ENCODE results near the gene ANKRD13A. TPM values are rescaled to one million over a fixed set of nuclear protein-coding genes. Genes with fewer than 3 reads are reported as not detected.
A peak's percentile ranks its signal among the peaks of the same experiment; 100 is the strongest.

Gene ANKRD13A
- total RNA-seq, 1 donor from 2014 or later = 108 TPM

- H3K27me3 ChIP-seq = no peaks in the 10 kb centered on the region
- H3K9me3 ChIP-seq = no peaks in the 10 kb centered on the region
- no peaks in the 10 kb centered on the region for H3K36me3 ChIP-seq
- intact Hi-C loops (cut with DNase I) = no loop called here
- no peak for DNase-seq (ENCODE audit: extremely low spot score in 2 of 2)
- H3K4me1 ChIP-seq = peaks cover 74% of the 10 kb centered on the region
- TF ChIP-seq POLR2A (IDR thresholded peaks at IDR 0.05) (no peak), CTCF (IDR thresholded peaks at IDR 0.05) (no peak), POLR2AphosphoS5 (IDR thresholded peaks at IDR 0.05; ENCODE audit: insufficient read depth in 1 of 2, low read depth in 1 of 2) (no peak)
- H3K27ac ChIP-seq = no peak overlapping the region
- H3K4me3 ChIP-seq = no peak overlapping the region
Observed at GRCh38 chr12:109997393-109997792, 1.8 kb upstream of the ANKRD13A start.

GRCh38 chr12:109998241-109998903 is 858 bp upstream of the ANKRD13A start:
- no peaks in the 10 kb centered on the region for H3K9me3 ChIP-seq
- no peaks in the 10 kb centered on the region for H3K36me3 ChIP-seq
- TF ChIP-seq CTCF (IDR thresholded peaks at IDR 0.05) (no peak), POLR2A (IDR thresholded peaks at IDR 0.05) (no peak), POLR2AphosphoS5 (IDR thresholded peaks at IDR 0.05; ENCODE audit: insufficient read depth in 1 of 2, low read depth in 1 of 2) (no peak)
- H3K27me3 ChIP-seq = no peaks in the 10 kb centered on the region
- H3K4me1 ChIP-seq = peaks cover 73% of the 10 kb centered on the region
- intact Hi-C loops (cut with DNase I) = no loop called here
- DNase-seq (ENCODE audit: extremely low spot score in 2 of 2) = no peak
- H3K4me3 ChIP-seq = peak overlapping the region; percentile 99 to 100
- peak overlapping the region; percentile 82 for H3K27ac ChIP-seq

- Histone ChIP-seq H3K27ac (peak overlapping the region; percentile 82), H3K9me3 (no peaks in the 10 kb centered on the region), H3K27me3 (no peaks in the 10 kb centered on the region), H3K4me1 (peaks cover 62% of the 10 kb centered on the region), H3K4me3 (peak overlapping the region; percentile 99 to 100), H3K36me3 (no peaks in the 10 kb centered on the region)
- intact Hi-C loops (cut with DNase I) = no loop called here
- TF ChIP-seq CTCF (IDR thresholded peaks at IDR 0.05) (no peak), POLR2AphosphoS5 (IDR thresholded peaks at IDR 0.05; ENCODE audit: insufficient read depth in 1 of 2, low read depth in 1 of 2) (no peak), POLR2A (IDR thresholded peaks at IDR 0.05) (no peak)
- DNase-seq (ENCODE audit: extremely low spot score in 2 of 2) = no peak
Observed at GRCh38 chr12:109999649-109999971, 380 bp downstream of the ANKRD13A start.

- Histone ChIP-seq H3K4me3 (peak overlapping the region; percentile 99 to 100), H3K4me1 (peaks cover 58% of the 10 kb centered on the region), H3K36me3 (no peaks in the 10 kb centered on the region), H3K9me3 (no peaks in the 10 kb centered on the region), H3K27me3 (no peaks in the 10 kb centered on the region), H3K27ac (peak overlapping the region; percentile 82)
- intact Hi-C loops (cut with DNase I) = no loop called here
- TF ChIP-seq POLR2A (IDR thresholded peaks at IDR 0.05) (no peak), CTCF (IDR thresholded peaks at IDR 0.05) (no peak), POLR2AphosphoS5 (IDR thresholded peaks at IDR 0.05; ENCODE audit: insufficient read depth in 1 of 2, low read depth in 1 of 2) (no peak)
- no peak for DNase-seq (ENCODE audit: extremely low spot score in 2 of 2)
Observed at GRCh38 chr12:109999983-110000505, 814 bp downstream of the ANKRD13A start.

GRCh38 chr12:110001596-110001995 is 2.4 kb downstream of the ANKRD13A start:
- intact Hi-C loops (cut with DNase I) = no loop called here
- peaks cover 47% of the 10 kb centered on the region for H3K4me1 ChIP-seq
- no peak for TF ChIP-seq POLR2AphosphoS5 (IDR thresholded peaks at IDR 0.05; ENCODE audit: insufficient read depth in 1 of 2, low read depth in 1 of 2)
- no peak for TF ChIP-seq CTCF (IDR thresholded peaks at IDR 0.05)
- TF ChIP-seq POLR2A (IDR thresholded peaks at IDR 0.05) = no peak
- DNase-seq (ENCODE audit: extremely low spot score in 2 of 2) = no peak
- no peak overlapping the region for H3K4me3 ChIP-seq
- H3K36me3 ChIP-seq = no peaks in the 10 kb centered on the region
- H3K27ac ChIP-seq = no peak overlapping the region
- H3K9me3 ChIP-seq = no peaks in the 10 kb centered on the region
- H3K27me3 ChIP-seq = no peaks in the 10 kb centered on the region

Data from vagina (tissue), 2 donors.